ENCODE data around the gene CETN2. TPM values are rescaled to one million over a fixed set of nuclear protein-coding genes. Genes with fewer than 3 reads are reported as not detected.

CETN2 gene
- total RNA-seq, 1 donor, result 44.2 TPM

DNA sequence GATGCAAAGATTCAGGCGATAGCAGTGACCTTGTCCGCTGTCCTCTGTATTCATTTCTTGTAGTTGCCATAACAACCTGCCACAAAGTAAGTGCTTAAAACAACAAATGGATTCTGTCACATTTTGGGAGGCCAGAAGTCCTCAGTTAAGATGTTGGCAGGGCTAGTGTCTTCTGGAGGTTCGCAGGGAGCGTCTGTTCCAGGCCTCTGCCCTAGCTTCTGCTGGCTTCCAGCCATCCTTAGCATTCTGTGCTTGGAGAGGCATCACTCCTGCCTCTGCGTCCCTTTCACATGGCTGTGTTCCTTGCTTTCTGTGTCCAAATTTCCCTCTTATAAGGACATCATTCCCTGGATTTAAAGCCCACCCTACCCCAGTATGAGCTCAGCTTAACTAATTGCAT lies 35.8 kb upstream of the CETN2 start:
- TF ChIP-seq, protein P1, sequence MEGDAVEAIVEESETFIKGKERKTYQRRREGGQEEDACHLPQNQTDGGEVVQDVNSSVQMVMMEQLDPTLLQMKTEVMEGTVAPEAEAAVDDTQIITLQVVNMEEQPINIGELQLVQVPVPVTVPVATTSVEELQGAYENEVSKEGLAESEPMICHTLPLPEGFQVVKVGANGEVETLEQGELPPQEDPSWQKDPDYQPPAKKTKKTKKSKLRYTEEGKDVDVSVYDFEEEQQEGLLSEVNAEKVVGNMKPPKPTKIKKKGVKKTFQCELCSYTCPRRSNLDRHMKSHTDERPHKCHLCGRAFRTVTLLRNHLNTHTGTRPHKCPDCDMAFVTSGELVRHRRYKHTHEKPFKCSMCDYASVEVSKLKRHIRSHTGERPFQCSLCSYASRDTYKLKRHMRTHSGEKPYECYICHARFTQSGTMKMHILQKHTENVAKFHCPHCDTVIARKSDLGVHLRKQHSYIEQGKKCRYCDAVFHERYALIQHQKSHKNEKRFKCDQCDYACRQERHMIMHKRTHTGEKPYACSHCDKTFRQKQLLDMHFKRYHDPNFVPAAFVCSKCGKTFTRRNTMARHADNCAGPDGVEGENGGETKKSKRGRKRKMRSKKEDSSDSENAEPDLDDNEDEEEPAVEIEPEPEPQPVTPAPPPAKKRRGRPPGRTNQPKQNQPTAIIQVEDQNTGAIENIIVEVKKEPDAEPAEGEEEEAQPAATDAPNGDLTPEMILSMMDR (IDR thresholded peaks at IDR 0.05; ENCODE audit: extremely low read depth, low read depth, low read length), result no peak
- DNase-seq (ENCODE audit: insufficient read length, low spot score, missing footprints), result no peak
- Histone ChIP-seq H2AFZ (ENCODE audit: low read length) (no peak overlapping the region), H3K4me1 (ENCODE audit: insufficient read depth, low read length) (no peaks in the 10 kb centered on the region), H3K27me3 (ENCODE audit: insufficient read depth, low read length) (no peaks in the 10 kb centered on the region), H3K79me2 (ENCODE audit: insufficient read depth, low read length) (no peaks in the 10 kb centered on the region), H3K9me3 (ENCODE audit: low read depth, low read length) (no peaks in the 10 kb centered on the region), H4K20me1 (ENCODE audit: insufficient read depth, low read length) (no peaks in the 10 kb centered on the region), H3K36me3 (ENCODE audit: insufficient read depth, low read length) (peaks cover 6% of the 10 kb centered on the region), H3K27ac (ENCODE audit: low read depth, low read length) (no peak overlapping the region), H3K4me2 (ENCODE audit: insufficient read depth, low read length) (no peak overlapping the region), H3K4me3 (ENCODE audit: insufficient read depth, low read length) (no peak overlapping the region)

DNA sequence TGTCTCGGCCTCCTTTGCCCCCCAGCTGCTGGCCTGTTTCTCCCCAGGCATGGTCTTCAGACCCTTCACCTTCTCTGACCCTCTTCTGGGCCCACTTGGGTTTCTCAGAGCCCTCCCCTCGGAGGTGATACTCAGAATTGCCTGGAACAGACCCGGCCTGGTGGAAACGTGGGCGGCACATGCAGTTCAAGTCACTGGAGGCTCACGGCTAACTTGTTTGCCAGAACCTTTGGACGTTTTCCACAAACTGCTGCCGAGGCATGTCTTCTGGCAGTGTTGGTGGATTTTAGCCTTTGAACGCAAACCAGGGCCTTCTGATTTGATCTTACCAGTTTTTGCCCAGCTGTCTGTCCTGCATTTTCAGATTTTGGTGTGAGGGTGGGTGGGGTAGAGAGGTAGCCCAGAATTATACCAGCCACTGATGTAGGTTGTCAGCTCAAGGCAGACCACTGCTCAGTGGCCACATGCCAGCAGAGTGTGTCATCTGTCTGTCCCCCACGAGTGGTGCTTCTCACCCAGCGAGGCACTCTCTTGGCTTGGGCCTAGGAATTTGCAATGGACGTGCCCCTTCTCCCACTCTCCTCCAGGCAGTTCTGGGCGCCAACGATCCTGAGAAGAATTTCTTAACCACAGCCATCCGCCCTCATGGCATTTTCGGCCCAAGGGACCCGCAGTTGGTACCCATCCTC lies 34.8 kb upstream of the CETN2 start:
- no peak overlapping the region for H3K27ac ChIP-seq (ENCODE audit: low read depth, low read length)
- no peak for DNase-seq (ENCODE audit: insufficient read length, low spot score, missing footprints)

DNA sequence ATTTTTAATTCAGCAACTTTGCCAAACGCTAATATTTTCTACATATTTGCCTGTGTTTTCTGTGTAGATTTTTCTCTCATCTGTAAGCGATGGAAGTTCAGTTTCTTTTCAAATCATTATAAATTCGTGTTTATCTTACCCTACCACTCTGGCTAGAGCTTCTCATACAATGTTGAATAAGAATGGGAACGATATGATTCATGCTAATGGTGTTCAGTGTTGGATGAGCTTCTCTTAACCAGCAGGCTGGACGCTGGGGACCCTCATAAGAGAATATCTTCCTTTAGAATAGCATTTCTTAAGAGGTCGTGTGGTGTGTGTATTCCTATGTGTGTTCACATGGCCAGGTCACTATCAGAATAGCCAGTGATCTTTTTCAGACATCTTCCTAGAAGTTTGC lies 31.3 kb upstream of the CETN2 start:
- Histone ChIP-seq H2AFZ (ENCODE audit: low read length) (no peak overlapping the region), H3K4me2 (ENCODE audit: insufficient read depth, low read length) (no peak overlapping the region)

More for the DNA sequence above, 34.8 kb upstream of the CETN2 start:
- Histone ChIP-seq H3K9me3 (ENCODE audit: low read depth, low read length) (no peaks in the 10 kb centered on the region), H3K4me3 (ENCODE audit: insufficient read depth, low read length) (no peak overlapping the region), H4K20me1 (ENCODE audit: insufficient read depth, low read length) (no peaks in the 10 kb centered on the region), H3K36me3 (ENCODE audit: insufficient read depth, low read length) (peaks cover 6% of the 10 kb centered on the region), H3K4me2 (ENCODE audit: insufficient read depth, low read length) (no peak overlapping the region), H2AFZ (ENCODE audit: low read length) (no peak overlapping the region), H3K4me1 (ENCODE audit: insufficient read depth, low read length) (no peaks in the 10 kb centered on the region), H3K79me2 (ENCODE audit: insufficient read depth, low read length) (no peaks in the 10 kb centered on the region), H3K27me3 (ENCODE audit: insufficient read depth, low read length) (no peaks in the 10 kb centered on the region)
- TF ChIP-seq, protein P1 (IDR thresholded peaks at IDR 0.05; ENCODE audit: extremely low read depth, low read depth, low read length), result no peak

DNA sequence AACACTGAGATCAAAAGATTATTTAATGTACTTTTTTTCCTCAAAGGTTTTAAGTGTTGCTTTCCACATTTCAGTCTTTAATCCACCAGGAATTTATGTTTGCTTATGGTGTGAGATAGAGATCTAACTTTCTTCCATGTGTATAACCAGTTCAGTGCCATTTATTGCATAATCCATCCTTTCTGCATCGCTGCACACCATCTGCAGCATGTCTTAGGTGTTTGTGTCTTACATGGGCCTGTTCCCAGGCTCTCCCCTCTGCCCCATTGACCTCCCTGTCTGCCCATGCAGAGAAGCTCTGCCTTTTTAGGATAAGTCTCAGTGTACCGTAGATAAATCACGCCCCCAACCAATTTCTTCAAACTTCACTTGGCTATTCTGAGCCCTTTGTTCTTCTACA lies 30.6 kb upstream of the CETN2 start:
- no peak overlapping the region for H2AFZ ChIP-seq (ENCODE audit: low read length)
- H3K4me3 ChIP-seq (ENCODE audit: insufficient read depth, low read length), result no peak overlapping the region
- H3K36me3 ChIP-seq (ENCODE audit: insufficient read depth, low read length), result peaks cover 8% of the 10 kb centered on the region
- H3K27me3 ChIP-seq (ENCODE audit: insufficient read depth, low read length), result no peaks in the 10 kb centered on the region
- H3K4me2 ChIP-seq (ENCODE audit: insufficient read depth, low read length), result no peak overlapping the region
- DNase-seq (ENCODE audit: insufficient read length, low spot score, missing footprints), result no peak
- H3K4me1 ChIP-seq (ENCODE audit: insufficient read depth, low read length), result no peaks in the 10 kb centered on the region
- no peaks in the 10 kb centered on the region for H3K79me2 ChIP-seq (ENCODE audit: insufficient read depth, low read length)
- no peaks in the 10 kb centered on the region for H4K20me1 ChIP-seq (ENCODE audit: insufficient read depth, low read length)
- TF ChIP-seq, protein P1 (IDR thresholded peaks at IDR 0.05; ENCODE audit: extremely low read depth, low read depth, low read length), result no peak
- no peak overlapping the region for H3K27ac ChIP-seq (ENCODE audit: low read depth, low read length)
- no peaks in the 10 kb centered on the region for H3K9me3 ChIP-seq (ENCODE audit: low read depth, low read length)

More for the DNA sequence above, 31.3 kb upstream of the CETN2 start:
- peaks cover 12% of the 10 kb centered on the region for H3K36me3 ChIP-seq (ENCODE audit: insufficient read depth, low read length)
- DNase-seq (ENCODE audit: insufficient read length, low spot score, missing footprints), result no peak
- no peaks in the 10 kb centered on the region for H3K9me3 ChIP-seq (ENCODE audit: low read depth, low read length)
- H3K27me3 ChIP-seq (ENCODE audit: insufficient read depth, low read length), result no peaks in the 10 kb centered on the region
- no peaks in the 10 kb centered on the region for H4K20me1 ChIP-seq (ENCODE audit: insufficient read depth, low read length)
- no peaks in the 10 kb centered on the region for H3K79me2 ChIP-seq (ENCODE audit: insufficient read depth, low read length)
- H3K4me3 ChIP-seq (ENCODE audit: insufficient read depth, low read length), result no peak overlapping the region
- TF ChIP-seq, protein P1 (IDR thresholded peaks at IDR 0.05; ENCODE audit: extremely low read depth, low read depth, low read length), result no peak
- no peak overlapping the region for H3K27ac ChIP-seq (ENCODE audit: low read depth, low read length)
- H3K4me1 ChIP-seq (ENCODE audit: insufficient read depth, low read length), result no peaks in the 10 kb centered on the region
